ENCODE data around the gene LRRC56.

- TF ChIP-seq CTCF (IDR thresholded peaks at IDR 0.05) (no peak), POLR2A (IDR thresholded peaks at IDR 0.05) (no peak), POLR2AphosphoS5 (IDR thresholded peaks at IDR 0.05) (no peak)
Measured at GRCh38 chr11:514606-515005, 22.7 kb upstream of the LRRC56 start.

All from suprapubic skin (tissue), 4 donors.